Heart right ventricle (tissue), 16 donors: ENCODE measurements around the gene RAB20. TPM values are rescaled to one million over a fixed set of nuclear protein-coding genes. Genes with fewer than 3 reads are reported as not detected.

Experiments used
- ATAC-seq, 8 donors: fragments of 200-7000 bp; cut with Tn5 transposase; one replicate each; pipeline ENCODE4 v1.9.1; 2020; ENCODE audit warnings: mild to moderate bottlenecking in 8 of 8, moderate library complexity in 8 of 8, moderate number of reproducible peaks in 1 of 8
- DNase-seq, 2 donors: peaks; one replicate each; pipeline ENCODE4 v3.0.0-alpha.2; 2020
- H3K27ac ChIP-seq, 10 donors: fragments of 200-600 bp; sonication (generic) in 2 of 10; one replicate each; pipeline versions ENCODE4 v1.5.0 to v1.8.0; 2020 to 2022; ENCODE audit warnings: mild to moderate bottlenecking in 3 of 10
- H3K27me3 ChIP-seq, 7 donors: fragments of 200-600 bp; one replicate each; pipeline ENCODE4 v1.8.0; 2021 to 2022; ENCODE audit warnings: mild to moderate bottlenecking in 2 of 7
- H3K36me3 ChIP-seq, 9 donors: fragments of 200-600 bp; sonication (generic) in 1 of 9; one replicate each; pipeline versions ENCODE4 v1.5.0 to v1.8.0; 2020 to 2022; ENCODE audit warnings: mild to moderate bottlenecking in 2 of 9
- H3K4me1 ChIP-seq, 9 donors: fragments of 200-600 bp; sonication (generic) in 1 of 9; one replicate each; pipeline versions ENCODE4 v1.5.0 to v1.8.0; 2020 to 2022; ENCODE audit warnings: mild to moderate bottlenecking in 4 of 9
- H3K4me3 ChIP-seq, 10 donors: fragments of 200-600 bp; sonication (generic) in 2 of 10; one replicate each; pipeline versions ENCODE4 v1.5.0 to v1.8.0; 2020 to 2022; ENCODE audit warnings: mild to moderate bottlenecking in 7 of 10, moderate library complexity in 2 of 10
- H3K9me3 ChIP-seq, 11 donors: fragments of 200-600 bp in 10 of 11; sonication (generic) in 2 of 11; one replicate each; pipeline versions ENCODE4 v1.5.0 to v1.8.0; 2013 to 2022; ENCODE audit warnings: mild to moderate bottlenecking in 2 of 11, control low read depth in 1 of 11, moderate library complexity in 1 of 11
- WGBS, 2 donors: extraction: QIAGEN DNeasy Blood & Tissue Kit; methylation state at CpG; one replicate each; pipeline ENCODE4 v1.1.7; 2013; ENCODE audit warnings: inconsistent platforms in 1 of 2; 5-methylcytosine and 5-hydroxymethylcytosine counted together
- intact Hi-C, 10 donors: fragments of 100-400 bp; cut with DNase I; formaldehyde crosslinking; loops; one replicate each; pipeline versions ENCODE4 v1.11.1 to v1.14.2; 2022
- polyA plus RNA-seq, 2 donors: library from polyadenylated mRNA; stranded (reverse); fragments of 200-250 nt; gene quantifications; one replicate each; pipeline ENCODE4 v1.2.3, GENCODE V29; 2013
- total RNA-seq, 10 donors: library from RNA; stranded (reverse); fragmentation: NEBNext Ultra II Directional in 3 of 10; extraction: Animal tissue kit (Norgen Biotek cat#: 25700) in 3 of 10; gene quantifications; one replicate each; pipeline versions ENCODE4 v1.2.1 to v1.2.4, GENCODE V29; 2021 to 2023
- TF ChIP-seq, protein P1 (sequence below), 9 donors: fragments of 200-600 bp; sonication (generic) in 2 of 9; IDR thresholded peaks; one replicate each; pipeline versions ENCODE4 v1.5.0 to v1.8.0; 2021 to 2022; ENCODE audit warnings: antibody characterized with exemption in 9 of 9, mild to moderate bottlenecking in 5 of 9, moderate library complexity in 1 of 9
- donor health status: Arrhythmogenic right ventricular cardiomyopathy.
- donor health status: ischemic (EF 13 %, LVEDD 7.1; RV severe dilation, severe dysfunction).
- donor health status: healthy with polysubstance abuse.
- donor health status: DM: no; HTN: yes; CAD: no.
- donor health status: DM: no; HTN: no; CAD: no.
- donor health status: ischemic (EF 25% LVEDD 6.9; RV normal size, moderate dysfunction).
- donor health status: ischemic (EF 25% LVEDD 5.7; RV mildly dilated, moderate dysfunction).
- donor health status: healthy.
- donor health status: DM: yes; HTN: yes; CAD: no.
- donor health status: Ischemic cardiomyopathy.
- donor health status: ischemic (EF 35%, LVEDD 5.7; RV mildly dilated, moderate dysfunction).
- donor health status: nonischemic (EF 11% LVEDD 7.7; RV severe dilation, severe dysfunction).
- donor health status: DM: yes; HTN: yes; CAD: no.
- donor health status: PGD.
- donor health status: ischemic (EF 29% LVEDD 5.4; RV normal size, mild dysfunction).
- donor health status: nonischemic (EF 23%, LVEDD 6.1; RV moderate dilation, normal function).

RAB20 gene
- total and polyA plus RNA-seq, 12 donors, result 5.4 to 40.8 (median 12.5) TPM

DNA sequence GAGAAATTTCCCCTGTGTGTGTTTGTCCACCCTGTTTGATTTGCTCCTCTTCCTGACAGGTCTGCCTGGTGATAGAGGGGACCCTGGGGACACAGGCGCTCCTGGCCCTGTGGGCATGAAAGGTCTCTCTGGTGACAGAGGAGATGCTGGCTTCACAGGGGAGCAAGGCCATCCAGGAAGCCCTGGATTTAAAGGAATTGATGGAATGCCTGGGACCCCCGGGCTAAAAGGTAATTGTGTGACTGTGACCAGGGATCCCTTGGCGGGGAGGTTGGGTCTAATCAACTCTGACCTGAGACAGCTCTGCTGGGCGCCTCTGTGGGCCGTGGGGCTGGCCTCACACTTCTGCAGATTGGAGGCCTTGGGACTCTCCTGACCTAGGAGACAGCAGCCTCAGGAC is 81.4 kb downstream of the RAB20 start:
- Histone ChIP-seq H3K4me3 (no peak overlapping the region), H3K4me1 (peaks cover 5 to 36% (median 14%) of the 10 kb centered on the region in 9 donors), H3K27ac (peak overlapping the region in 2 of 10 donors; percentile 9 to 21), H3K36me3 (peaks cover 5 to 91% (median 54%) of the 10 kb centered on the region in 9 donors), H3K27me3 (no peaks in the 10 kb centered on the region), H3K9me3 (no peaks in the 10 kb centered on the region)
- intact Hi-C loops, result no loop called here
- TF ChIP-seq, protein P1, sequence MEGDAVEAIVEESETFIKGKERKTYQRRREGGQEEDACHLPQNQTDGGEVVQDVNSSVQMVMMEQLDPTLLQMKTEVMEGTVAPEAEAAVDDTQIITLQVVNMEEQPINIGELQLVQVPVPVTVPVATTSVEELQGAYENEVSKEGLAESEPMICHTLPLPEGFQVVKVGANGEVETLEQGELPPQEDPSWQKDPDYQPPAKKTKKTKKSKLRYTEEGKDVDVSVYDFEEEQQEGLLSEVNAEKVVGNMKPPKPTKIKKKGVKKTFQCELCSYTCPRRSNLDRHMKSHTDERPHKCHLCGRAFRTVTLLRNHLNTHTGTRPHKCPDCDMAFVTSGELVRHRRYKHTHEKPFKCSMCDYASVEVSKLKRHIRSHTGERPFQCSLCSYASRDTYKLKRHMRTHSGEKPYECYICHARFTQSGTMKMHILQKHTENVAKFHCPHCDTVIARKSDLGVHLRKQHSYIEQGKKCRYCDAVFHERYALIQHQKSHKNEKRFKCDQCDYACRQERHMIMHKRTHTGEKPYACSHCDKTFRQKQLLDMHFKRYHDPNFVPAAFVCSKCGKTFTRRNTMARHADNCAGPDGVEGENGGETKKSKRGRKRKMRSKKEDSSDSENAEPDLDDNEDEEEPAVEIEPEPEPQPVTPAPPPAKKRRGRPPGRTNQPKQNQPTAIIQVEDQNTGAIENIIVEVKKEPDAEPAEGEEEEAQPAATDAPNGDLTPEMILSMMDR (IDR thresholded peaks at IDR 0.05), result no peak
- WGBS, 2 donors, result 77 to 80% methylated on average over 5 of the region's 5 CpGs
- ATAC-seq (peak in 1 of 8 donors; percentile 2), DNase-seq (no peak)

DNA sequence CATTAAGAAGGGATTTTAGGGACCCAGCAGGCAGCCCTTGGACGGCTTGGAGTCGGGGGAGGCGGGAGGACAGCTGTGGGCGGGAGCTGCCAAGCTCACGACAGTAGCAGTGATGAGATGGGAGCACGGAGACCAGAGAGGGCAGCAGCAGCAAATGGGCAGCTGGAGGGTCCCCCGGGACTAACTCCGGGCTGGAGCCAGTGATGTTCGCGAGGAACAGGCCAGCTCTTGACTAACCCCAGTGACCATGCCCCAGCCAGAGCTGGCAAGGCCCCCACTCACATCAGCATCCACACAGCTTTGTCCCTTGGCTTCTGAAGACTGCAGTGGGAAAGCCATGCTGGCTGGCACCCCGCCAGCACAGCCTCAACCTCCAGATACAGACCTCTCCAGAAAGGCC is 81.9 kb downstream of the RAB20 start:
- ATAC-seq, result peak; percentile 13 to 57 (median 34)
- H3K36me3 ChIP-seq, result peaks cover 4 to 91% (median 53%) of the 10 kb centered on the region in 9 donors

DNA sequence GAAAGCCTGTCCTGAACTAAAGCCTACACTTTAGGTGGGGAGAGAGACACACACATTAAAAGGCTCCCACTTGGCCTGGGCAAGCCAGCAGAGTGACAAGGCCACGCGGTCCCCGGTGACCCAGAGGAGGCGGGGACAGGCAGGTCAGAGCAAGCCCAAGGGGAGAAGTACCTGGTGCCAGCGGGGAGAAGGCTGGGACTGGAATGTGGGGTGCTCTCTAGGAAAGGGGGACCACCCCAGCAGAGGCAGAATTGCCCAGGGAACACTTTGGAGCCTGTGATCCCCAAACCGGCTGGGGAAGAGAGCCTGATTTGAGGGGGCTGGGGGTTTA is 82.3 kb downstream of the RAB20 start:
- H3K4me3 ChIP-seq, result no peak overlapping the region
- no peaks in the 10 kb centered on the region for H3K27me3 ChIP-seq
- no peak for DNase-seq
- TF ChIP-seq, protein P1 (IDR thresholded peaks at IDR 0.05), result no peak
- H3K4me1 ChIP-seq, result peaks cover 5 to 36% (median 14%) of the 10 kb centered on the region in 9 donors
- whole genome bisulfite sequencing, 2 donors, result 81 to 87% methylated on average over 6 of the region's 6 CpGs
- H3K9me3 ChIP-seq, result no peaks in the 10 kb centered on the region
- H3K36me3 ChIP-seq, result peaks cover 1 to 91% (median 50%) of the 10 kb centered on the region in 9 donors
- ATAC-seq, result peak in 4 of 8 donors; percentile 14 to 28 (median 20)
- intact Hi-C loops, result no loop called here
- peak overlapping the region in 5 of 10 donors; percentile 14 to 52 (median 21) for H3K27ac ChIP-seq

More for the DNA sequence above, 81.9 kb downstream of the RAB20 start:
- peaks cover 5 to 36% (median 14%) of the 10 kb centered on the region in 9 donors for H3K4me1 ChIP-seq
- intact Hi-C loops, result no loop called here
- H3K9me3 ChIP-seq, result no peaks in the 10 kb centered on the region
- H3K27me3 ChIP-seq, result no peaks in the 10 kb centered on the region
- 74 to 79% methylated on average over 11 of the region's 11 CpGs for WGBS, 2 donors
- H3K27ac ChIP-seq, result peak overlapping the region in 3 of 10 donors; percentile 9 to 52 (median 21)
- TF ChIP-seq, protein P1 (IDR thresholded peaks at IDR 0.05), result no peak
- no peak overlapping the region for H3K4me3 ChIP-seq
- peak; percentile 23 to 47 for DNase-seq

- 87 to 92% methylated on average over 16 of the region's 16 CpGs for WGBS, 2 donors
- DNase-seq, result no peak
Measured at GRCh38 chr13:110478405-110479214, 82.9 kb downstream of the RAB20 start.

More at GRCh38 chr13:110478405-110479214, 82.9 kb downstream of the RAB20 start:
- Histone ChIP-seq H3K36me3 (peaks cover 0 to 91% (median 53%) of the 10 kb centered on the region in 9 donors), H3K27ac (peak overlapping the region in 7 of 10 donors; percentile 15 to 56 (median 30)), H3K27me3 (no peaks in the 10 kb centered on the region), H3K9me3 (no peaks in the 10 kb centered on the region), H3K4me1 (peaks cover 5 to 36% (median 14%) of the 10 kb centered on the region in 9 donors), H3K4me3 (no peak overlapping the region)
- intact Hi-C loops, result no loop called here
- peak in 3 of 8 donors; percentile 7 to 32 (median 21) for ATAC-seq
- TF ChIP-seq, protein P1 (IDR thresholded peaks at IDR 0.05), result no peak
